HepG2 (cell line): ENCODE measurements around the gene GDAP1L1. TPM values are rescaled to one million over a fixed set of nuclear protein-coding genes. Genes with fewer than 3 reads are reported as not detected.

ENCODE experiments used
- FOSL2 ChIP-seq: sonication (generic); formaldehyde crosslinking; IDR thresholded peaks from 2 replicates; pipeline ENCODE4 v1.4.0; 2020; ENCODE audit warnings: missing genetic modification reagents
- GABPA ChIP-seq, 2 experiments: IDR thresholded peaks; 2 replicates each; pipeline ENCODE4 v1.6.1; 2011 to 2016; ENCODE audit warnings: low read depth in 2 of 2, low read length in 1 of 2, missing biosample characterization in 1 of 2, missing genetic modification characterization in 1 of 2
- GTF2F1 ChIP-seq: fragments of 150-350 bp; IDR thresholded peaks from 2 replicates; pipeline ENCODE4 v1.6.1; 2014; ENCODE audit warnings: low read length
- HOXA9 ChIP-seq: sonication (generic); formaldehyde crosslinking; IDR thresholded peaks from 2 replicates; pipeline ENCODE4 v1.8.1; 2022; ENCODE audit warnings: missing genetic modification reagents, mild to moderate bottlenecking, moderate library complexity, borderline replicate concordance
- MYPOP ChIP-seq: sonication (generic); formaldehyde crosslinking; IDR thresholded peaks from 2 replicates; pipeline ENCODE4 v1.8.1; 2023; ENCODE audit warnings: mild to moderate bottlenecking, moderate library complexity, missing genetic modification reagents
- NCOA1 ChIP-seq: sonication (generic); formaldehyde crosslinking; IDR thresholded peaks from 2 replicates; pipeline ENCODE4 v1.9.0; 2021; ENCODE audit warnings: missing genetic modification reagents
- NCOR1 ChIP-seq: fragments of 200-600 bp; sonication (generic); IDR thresholded peaks from 2 replicates; pipeline ENCODE4 v1.7.0; 2017; ENCODE audit warnings: antibody characterized with exemption, low read length, borderline replicate concordance
- NFE2L1 ChIP-seq: sonication (generic); formaldehyde crosslinking; IDR thresholded peaks from 2 replicates; pipeline ENCODE4 v1.4.0; 2020; ENCODE audit warnings: missing genetic modification reagents, mild to moderate bottlenecking, borderline replicate concordance
- RERE ChIP-seq: IDR thresholded peaks from 2 replicates; pipeline ENCODE4 v1.6.1; 2016; ENCODE audit warnings: low read depth, missing genetic modification reagents, missing compliant biosample characterization
- SOX6 ChIP-seq, 2 experiments: fragments of 450-650 bp in 1 of 2; sonication (generic) in 1 of 2; formaldehyde crosslinking in 1 of 2; IDR thresholded peaks; 2 replicates each; pipeline versions ENCODE4 v1.4.0 to v1.6.1; 2017 to 2020; ENCODE audit warnings: antibody characterized with exemption in 1 of 2, mild to moderate bottlenecking in 1 of 2, missing genetic modification reagents in 1 of 2
- ZBTB2 ChIP-seq: sonication (generic); formaldehyde crosslinking; IDR thresholded peaks from 2 replicates; pipeline ENCODE4 v1.8.0; 2022; ENCODE audit warnings: low read depth, missing genetic modification reagents
- ZNF225 ChIP-seq: sonication (generic); formaldehyde crosslinking; IDR thresholded peaks from 2 replicates; pipeline ENCODE4 v1.4.0; 2020; ENCODE audit warnings: mild to moderate bottlenecking, missing genetic modification reagents
- ZNF333 ChIP-seq: sonication (generic); formaldehyde crosslinking; IDR thresholded peaks from 2 replicates; pipeline ENCODE4 v1.4.0; 2020; ENCODE audit warnings: mild to moderate bottlenecking, missing genetic modification reagents, borderline replicate concordance
- ZNF362 ChIP-seq: sonication (generic); formaldehyde crosslinking; IDR thresholded peaks from 2 replicates; pipeline ENCODE4 v1.4.0; 2020; ENCODE audit warnings: missing genetic modification reagents, mild to moderate bottlenecking, borderline replicate concordance
- ZNF549 ChIP-seq: sonication (generic); formaldehyde crosslinking; IDR thresholded peaks from 2 replicates; pipeline ENCODE4 v1.5.0; 2020; ENCODE audit warnings: missing genetic modification reagents
- ZNF569 ChIP-seq: sonication (generic); formaldehyde crosslinking; IDR thresholded peaks from 2 replicates; pipeline ENCODE4 v1.5.0; 2020; ENCODE audit warnings: mild to moderate bottlenecking, missing genetic modification reagents, moderate library complexity, borderline replicate concordance
- ZNF790 ChIP-seq: sonication (generic); formaldehyde crosslinking; IDR thresholded peaks from 2 replicates; pipeline ENCODE4 v1.8.0; 2022; ENCODE audit warnings: missing genetic modification reagents, mild to moderate bottlenecking, borderline replicate concordance
- ZSCAN31 ChIP-seq: sonication (generic); formaldehyde crosslinking; IDR thresholded peaks from 2 replicates; pipeline ENCODE4 v1.5.0; 2020; ENCODE audit warnings: low read depth, mild to moderate bottlenecking, missing genetic modification reagents
- polyA plus RNA-seq, 8 experiments: library from polyadenylated mRNA; depleted of rRNA in 3 of 8; stranded (reverse) in 7 of 8; unstranded in 1 of 8; fragments of >200 nt; fragmentation: Illumina TruSeq in 4 of 8; extraction: Trizol in 4 of 8; gene quantifications; 2 replicates each; pipeline versions ENCODE4 v1.2.1 to v1.2.3, GENCODE V29; 2011 to 2016; ENCODE audit warnings: low read depth in 4 of 8, missing spikeins in 1 of 8, mixed read lengths in 1 of 8; ENCODE audit not compliant: insufficient read depth in 1 of 8
- total RNA-seq, 5 experiments: library from RNA; depleted of rRNA; stranded (reverse); fragments of >200 nt; fragmentation: Illumina TruSeq; extraction: Trizol; gene quantifications; 2 replicates each; pipeline ENCODE4 v1.2.3, GENCODE V29; 2016; ENCODE audit warnings: low read depth in 1 of 5

The GDAP1L1 gene
- total and polyA plus RNA-seq, 2 of the 13 experiments (the other 11 are each of a cell fraction or from before 2014, with no cell fraction given) = 0.04 TPM; not detected in 1

- 0 out of 2 replicates have a peak, but pooled peaks have one; percentile 44 for TF ChIP-seq RERE (CRISPR knock-in tag)
- peak; percentile 9; the same call in 1 of the 2 replicates for TF ChIP-seq GTF2F1
- peak; percentile 81 for TF ChIP-seq ZBTB2 (CRISPR knock-in tag)
- no peak; the same call in 1 of the 2 replicates for TF ChIP-seq ZNF333 (CRISPR knock-in tag)
- no peak for TF ChIP-seq SOX6 (IDR thresholded peaks at IDR 0.05)
- TF ChIP-seq SOX6 (CRISPR knock-in tag; IDR thresholded peaks at IDR 0.05) = peak; percentile 95
- TF ChIP-seq FOSL2 (CRISPR knock-in tag) = peak; percentile 78
- 0 out of 2 replicates have a peak, but pooled peaks have one; percentile 26 for TF ChIP-seq NCOA1 (CRISPR knock-in tag)
- no peak for TF ChIP-seq ZNF549 (CRISPR knock-in tag)
- peak; percentile 75 for TF ChIP-seq GABPA (IDR thresholded peaks at IDR 0.05; ENCODE audit: low read depth, low read length)
- peak; percentile 93 for TF ChIP-seq GABPA (CRISPR knock-in tag; IDR thresholded peaks at IDR 0.05; ENCODE audit: low read depth)
- peak; percentile 75; the same call in 1 of the 2 replicates for TF ChIP-seq NCOR1
- TF ChIP-seq ZNF225 (CRISPR knock-in tag) = peak; percentile 72; the same call in 1 of the 2 replicates
- TF ChIP-seq NFE2L1 (CRISPR knock-in tag) = peak; percentile 80; the same call in 1 of the 2 replicates
- peak; percentile 96 for TF ChIP-seq ZSCAN31 (CRISPR knock-in tag)
- TF ChIP-seq ZNF362 (CRISPR knock-in tag) = no peak; the same call in 1 of the 2 replicates
- peak; percentile 29; the same call in 1 of the 2 replicates for TF ChIP-seq MYPOP (CRISPR knock-in tag)
- TF ChIP-seq HOXA9 = peak; percentile 92; the same call in 1 of the 2 replicates
- peak; percentile 85; the same call in 1 of the 2 replicates for TF ChIP-seq ZNF790
- TF ChIP-seq ZNF569 (CRISPR knock-in tag) = no peak; the same call in 1 of the 2 replicates
Observed at GRCh38 chr20:44210406-44211176, 36.5 kb upstream of the GDAP1L1 start, which contains the start of gene OSER1 (continued).
